HepG2 (cell line): Measurements from ENCODE around the gene PIK3IP1. TPM values are rescaled to one million over a fixed set of nuclear protein-coding genes. Genes with fewer than 3 reads are reported as not detected.

Experiments used
- ATAC-seq: fragments of 200-7000 bp; cut with Tn5 transposase; 3 replicates; pipeline ENCODE4 v1.9.1; 2020; ENCODE audit warnings: mild to moderate bottlenecking, moderate library complexity
- BruUV-seq: library from RNA; stranded (reverse); fragments of 400-500 nt; replicated peaks from 2 replicates; lab custom pipeline; 2021; lab: Mats Ljungman, UMichigan
- CTCF ChIA-PET: fragments of 300-600 bp; formaldehyde crosslinking; extraction: SDS; loops from one replicate; lab custom pipeline; 2021; ENCODE audit warnings: low total read pairs, inconsistent platforms, low intra/inter-chr PET ratio; lab: Yijun Ruan, JAX
- POLR2A ChIA-PET: fragments of 350-600 bp; sonication (Branson Sonifier 250); formaldehyde crosslinking; loops from one replicate; lab custom pipeline; 2020; ENCODE audit warnings: antibody characterized with exemption, inconsistent platforms; lab: Yijun Ruan, JAX
- DNase-seq: peaks from one replicate; pipeline ENCODE4 v3.0.0-alpha.2; 2015; ENCODE audit warnings: low spot score
- FAIRE-seq: peaks from 3 replicates; lab custom pipeline; 2011; peaks lifted over from hg19 to GRCh38; lab: Jason Lieb, UNC
- H2AFZ ChIP-seq: one replicate; pipeline ENCODE4 v1.6.1; 2011; ENCODE audit warnings: low read length, inconsistent platforms
- H3K27ac ChIP-seq: fragments of 300-600 bp; 3 replicates; pipeline ENCODE4 v1.8.0; 2011; ENCODE audit warnings: mixed run types, mild to moderate bottlenecking, mixed read lengths, low read length, inconsistent platforms; ENCODE audit not compliant: insufficient read depth; ENCODE audit errors: extremely low read length
- H3K27me3 ChIP-seq, 2 experiments: fragments of 200-600 bp in 1 of 2; 2 replicates in 1 of 2; 3 replicates in 1 of 2; pipeline versions ENCODE4 v1.6.0 to v1.8.0; 2011; ENCODE audit warnings: low read length in 2 of 2, mild to moderate bottlenecking in 2 of 2, moderate library complexity in 2 of 2, inconsistent platforms in 1 of 2; ENCODE audit not compliant: insufficient read depth in 2 of 2, control insufficient read depth in 1 of 2
- H3K36me3 ChIP-seq, 2 experiments: fragments of 200-600 bp in 1 of 2; replicated peaks in 1 of 2; 2 replicates in 1 of 2; 3 replicates in 1 of 2; pipeline versions ENCODE4 v1.5.1 to v1.8.0; 2011; ENCODE audit warnings: low read length in 2 of 2, inconsistent platforms in 1 of 2; ENCODE audit not compliant: insufficient read depth in 2 of 2, control insufficient read depth in 1 of 2
- H3K4me1 ChIP-seq: 2 replicates; pipeline ENCODE4 v1.5.1; 2012; ENCODE audit warnings: low read length, inconsistent platforms; ENCODE audit not compliant: insufficient read depth
- H3K4me2 ChIP-seq: 2 replicates; pipeline ENCODE4 v1.6.0; 2011; ENCODE audit warnings: low read depth, low read length, inconsistent platforms
- H3K4me3 ChIP-seq, 3 experiments: fragments of 200-600 bp in 1 of 3; sonication (generic), shearing (Covaris generic) in 1 of 3; replicated peaks in 1 of 3; 2 replicates each; pipeline ENCODE4 v1.5.1; 2011 to 2016; ENCODE audit warnings: low read length in 3 of 3, inconsistent platforms in 2 of 3, low read depth in 2 of 3, mild to moderate bottlenecking in 2 of 3, control low read depth in 1 of 3, mixed read lengths in 1 of 3; ENCODE audit not compliant: insufficient read depth in 1 of 3
- H3K79me2 ChIP-seq: one replicate; pipeline ENCODE4 v1.6.1; 2011; ENCODE audit warnings: low read length, inconsistent platforms; ENCODE audit not compliant: insufficient read depth
- H3K9ac ChIP-seq: 2 replicates; pipeline ENCODE4 v1.6.0; 2011; ENCODE audit warnings: mild to moderate bottlenecking, low read depth, low read length, inconsistent platforms; ENCODE audit not compliant: insufficient read depth
- H3K9me3 ChIP-seq: 2 replicates; pipeline ENCODE4 v1.5.1; 2012; ENCODE audit warnings: mild to moderate bottlenecking, low read length
- H4K20me1 ChIP-seq: 2 replicates; pipeline ENCODE4 v1.6.0; 2011; ENCODE audit warnings: inconsistent platforms, mild to moderate bottlenecking, low read length, moderate library complexity; ENCODE audit not compliant: insufficient read depth
- FOXJ3 ChIP-seq: sonication (generic); formaldehyde crosslinking; IDR thresholded peaks from 2 replicates; pipeline ENCODE4 v1.4.0; 2020; ENCODE audit warnings: missing genetic modification reagents, mild to moderate bottlenecking, borderline replicate concordance
- HDAC6 ChIP-seq: fragments of 200-600 bp; sonication (generic); IDR thresholded peaks from 2 replicates; pipeline ENCODE4 v1.7.0; 2017; ENCODE audit warnings: mild to moderate bottlenecking, antibody characterized with exemption, low read length, low read depth
- LCORL ChIP-seq, 2 experiments: fragments of 450-650 bp in 1 of 2; sonication (generic) in 1 of 2; formaldehyde crosslinking in 1 of 2; IDR thresholded peaks; 2 replicates each; pipeline versions ENCODE4 v1.5.0 to v1.6.1; 2017 to 2020; ENCODE audit warnings: antibody characterized with exemption in 1 of 2, missing genetic modification reagents in 1 of 2
- SOX13 ChIP-seq, 3 experiments: fragments of 450-650 bp in 1 of 3; sonication (generic) in 1 of 3; formaldehyde crosslinking in 1 of 3; IDR thresholded peaks in 2 of 3; conservative IDR thresholded peaks in 1 of 3; 2 replicates each; pipeline versions ENCODE4 v1.5.0 to v1.6.1; 2016 to 2020; ENCODE audit warnings: antibody characterized with exemption in 1 of 3, mild to moderate bottlenecking in 1 of 3, missing compliant biosample characterization in 1 of 3, missing genetic modification reagents in 1 of 3, moderate library complexity in 1 of 3
- ZNF644 ChIP-seq: IDR thresholded peaks from 2 replicates; pipeline ENCODE4 v1.6.1; 2016; ENCODE audit warnings: low read depth
- ZNF768 ChIP-seq: sonication (generic); formaldehyde crosslinking; IDR thresholded peaks from 2 replicates; pipeline ENCODE4 v1.4.0; 2020; ENCODE audit warnings: missing genetic modification reagents
- WGBS: methylation state at CpG from one replicate; pipeline ENCODE4 v1.1.6; 2017; ENCODE audit warnings: low lambda C conversion rate; 5-methylcytosine and 5-hydroxymethylcytosine counted together
- in situ Hi-C: cut with HindIII; loops from 2 replicates; pipeline ENCODE4 v1.10.0; 2017; ENCODE audit warnings: low pct_unique_long_range_greater_than_20kb; ENCODE audit not compliant: extremely low pct_ligation_motif_present
- intact Hi-C: fragments of 100-400 bp; cut with micrococcal nuclease; formaldehyde crosslinking; loops from one replicate; pipeline ENCODE4 v1.10.0; 2022; ENCODE audit not compliant: unreplicated experiment
- polyA plus RNA-seq, 8 experiments: library from polyadenylated mRNA; depleted of rRNA in 3 of 8; stranded (reverse) in 7 of 8; unstranded in 1 of 8; fragments of >200 nt; fragmentation: Illumina TruSeq in 4 of 8; extraction: Trizol in 4 of 8; gene quantifications; 2 replicates each; pipeline versions ENCODE4 v1.2.1 to v1.2.3, GENCODE V29; 2011 to 2016; ENCODE audit warnings: low read depth in 4 of 8, missing spikeins in 1 of 8, mixed read lengths in 1 of 8; ENCODE audit not compliant: insufficient read depth in 1 of 8
- total RNA-seq, 5 experiments: library from RNA; depleted of rRNA; stranded (reverse); fragments of >200 nt; fragmentation: Illumina TruSeq; extraction: Trizol; gene quantifications; 2 replicates each; pipeline ENCODE4 v1.2.3, GENCODE V29; 2016; ENCODE audit warnings: low read depth in 1 of 5
- TF ChIP-seq, protein P1 (sequence below): sonication (generic); formaldehyde crosslinking; IDR thresholded peaks from 2 replicates; pipeline ENCODE4 v1.4.0; 2020; ENCODE audit warnings: mild to moderate bottlenecking, missing genetic modification reagents
- TF ChIP-seq, protein P2 (sequence below): sonication (generic); formaldehyde crosslinking; IDR thresholded peaks from 2 replicates; pipeline ENCODE4 v1.5.0; 2020; ENCODE audit warnings: mild to moderate bottlenecking, missing genetic modification reagents, borderline replicate concordance
- TF ChIP-seq, protein P3 (sequence below): sonication (generic); formaldehyde crosslinking; IDR thresholded peaks from 2 replicates; pipeline ENCODE4 v1.4.0; 2020; ENCODE audit warnings: mild to moderate bottlenecking, missing genetic modification reagents

PIK3IP1 gene
- total and polyA plus RNA-seq, 2 of the 13 experiments (the other 11 are each of a cell fraction or from before 2014, with no cell fraction given) = 1.3 to 2.5 TPM

DNA sequence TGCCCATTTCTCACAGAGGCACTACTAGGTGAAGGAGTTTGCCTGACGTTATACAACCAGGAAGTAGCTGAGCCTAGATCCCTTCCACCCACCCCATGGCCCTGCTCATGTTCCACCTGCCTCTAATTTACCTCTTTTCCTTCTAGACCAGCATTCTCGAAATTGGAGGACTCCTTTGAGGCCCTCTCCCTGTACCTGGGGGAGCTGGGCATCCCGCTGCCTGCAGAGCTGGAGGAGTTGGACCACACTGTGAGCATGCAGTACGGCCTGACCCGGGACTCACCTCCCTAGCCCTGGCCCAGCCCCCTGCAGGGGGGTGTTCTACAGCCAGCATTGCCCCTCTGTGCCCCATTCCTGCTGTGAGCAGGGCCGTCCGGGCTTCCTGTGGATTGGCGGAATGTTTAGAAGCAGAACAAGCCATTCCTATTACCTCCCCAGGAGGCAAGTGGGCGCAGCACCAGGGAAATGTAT lies 14.1 kb downstream of the PIK3IP1 start (continued):
- TF ChIP-seq, protein P1, sequence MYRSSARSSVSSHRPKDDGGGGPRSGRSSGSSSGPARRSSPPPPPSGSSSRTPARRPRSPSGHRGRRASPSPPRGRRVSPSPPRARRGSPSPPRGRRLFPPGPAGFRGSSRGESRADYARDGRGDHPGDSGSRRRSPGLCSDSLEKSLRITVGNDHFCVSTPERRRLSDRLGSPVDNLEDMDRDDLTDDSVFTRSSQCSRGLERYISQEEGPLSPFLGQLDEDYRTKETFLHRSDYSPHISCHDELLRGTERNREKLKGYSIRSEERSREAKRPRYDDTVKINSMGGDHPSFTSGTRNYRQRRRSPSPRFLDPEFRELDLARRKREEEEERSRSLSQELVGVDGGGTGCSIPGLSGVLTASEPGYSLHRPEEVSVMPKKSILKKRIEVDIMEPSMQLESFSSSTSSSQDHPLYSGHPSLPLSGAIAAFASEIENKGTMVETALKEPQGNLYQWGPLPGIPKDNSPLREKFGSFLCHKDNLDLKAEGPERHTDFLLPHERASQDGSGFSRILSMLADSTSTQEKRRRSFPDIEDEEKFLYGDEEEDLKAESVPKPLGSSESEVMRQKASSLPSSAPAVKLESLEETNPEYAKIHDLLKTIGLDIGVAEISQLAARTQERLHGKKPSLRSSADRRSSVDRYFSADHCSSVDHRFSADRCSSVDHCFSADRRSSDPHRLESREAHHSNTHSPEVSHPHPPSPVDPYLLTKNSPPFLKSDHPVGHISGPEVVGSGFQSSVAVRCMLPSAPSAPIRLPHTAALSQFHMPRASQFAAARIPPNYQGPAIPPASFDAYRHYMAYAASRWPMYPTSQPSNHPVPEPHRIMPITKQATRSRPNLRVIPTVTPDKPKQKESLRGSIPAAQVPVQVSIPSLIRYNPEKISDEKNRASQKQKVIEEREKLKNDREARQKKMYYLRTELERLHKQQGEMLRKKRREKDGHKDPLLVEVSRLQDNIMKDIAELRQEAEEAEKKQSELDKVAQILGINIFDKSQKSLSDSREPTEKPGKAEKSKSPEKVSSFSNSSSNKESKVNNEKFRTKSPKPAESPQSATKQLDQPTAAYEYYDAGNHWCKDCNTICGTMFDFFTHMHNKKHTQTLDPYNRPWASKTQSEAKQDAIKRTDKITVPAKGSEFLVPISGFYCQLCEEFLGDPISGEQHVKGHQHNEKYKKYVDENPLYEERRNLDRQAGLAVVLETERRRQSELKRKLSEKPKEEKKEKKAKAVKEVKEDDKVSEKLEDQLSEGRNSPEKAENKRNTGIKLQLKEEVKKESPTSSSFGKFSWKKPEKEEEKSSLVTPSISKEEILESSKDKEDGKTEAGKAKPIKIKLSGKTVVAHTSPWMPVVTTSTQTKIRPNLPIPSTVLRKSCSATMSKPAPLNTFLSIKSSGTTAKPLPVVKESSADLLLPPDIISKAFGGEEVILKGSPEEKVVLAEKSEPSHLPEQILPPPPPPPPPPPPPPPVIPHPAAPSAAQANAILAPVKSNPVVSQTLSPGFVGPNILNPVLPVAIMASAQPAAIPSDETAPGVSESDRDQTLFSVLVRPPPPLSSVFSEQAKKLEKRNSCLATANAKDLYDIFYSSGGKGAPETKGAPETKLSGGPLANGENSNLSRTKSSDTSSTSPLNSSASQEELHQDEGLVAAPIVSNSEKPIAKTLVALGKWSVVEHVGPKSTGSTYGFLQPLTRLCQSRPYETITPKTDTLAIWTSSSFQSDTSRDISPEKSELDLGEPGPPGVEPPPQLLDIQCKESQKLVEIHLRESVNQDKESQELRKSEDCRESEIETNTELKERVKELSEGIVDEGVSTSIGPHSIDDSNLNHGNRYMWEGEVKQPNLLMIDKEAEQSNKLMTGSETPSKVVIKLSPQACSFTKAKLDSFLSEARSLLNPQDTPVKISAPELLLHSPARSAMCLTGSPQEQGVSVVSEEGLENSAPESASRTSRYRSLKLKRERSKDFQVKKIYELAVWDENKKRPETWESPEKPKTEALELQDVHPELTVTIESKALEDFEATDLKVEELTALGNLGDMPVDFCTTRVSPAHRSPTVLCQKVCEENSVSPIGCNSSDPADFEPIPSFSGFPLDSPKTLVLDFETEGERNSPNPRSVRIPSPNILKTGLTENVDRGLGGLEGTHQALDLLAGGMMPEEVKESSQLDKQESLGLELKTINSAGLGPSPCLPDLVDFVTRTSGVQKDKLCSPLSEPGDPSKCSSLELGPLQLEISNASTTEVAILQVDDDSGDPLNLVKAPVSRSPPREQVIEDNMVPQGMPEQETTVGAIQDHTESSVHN = no peak

DNA sequence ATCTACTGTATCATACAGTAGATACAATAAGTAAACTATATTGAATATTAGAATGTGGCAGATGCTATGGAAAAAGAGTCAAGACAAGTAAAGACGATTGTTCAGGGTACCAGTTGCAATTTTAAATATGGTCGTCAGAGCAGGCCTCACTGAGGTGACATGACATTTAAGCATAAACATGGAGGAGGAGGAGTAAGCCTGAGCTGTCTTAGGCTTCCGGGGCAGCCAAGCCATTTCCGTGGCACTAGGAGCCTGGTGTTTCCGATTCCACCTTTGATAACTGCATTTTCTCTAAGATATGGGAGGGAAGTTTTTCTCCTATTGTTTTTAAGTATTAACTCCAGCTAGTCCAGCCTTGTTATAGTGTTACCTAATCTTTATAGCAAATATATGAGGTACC lies 14.5 kb downstream of the PIK3IP1 start:
- Histone ChIP-seq H3K27ac (no peak overlapping the region), H3K9me3 (no peaks in the 10 kb centered on the region), H3K79me2 (no peaks in the 10 kb centered on the region), H3K27me3 (no peaks in the 10 kb centered on the region), H3K9ac (no peak overlapping the region), H3K4me3 (no peak overlapping the region), H2AFZ (no peak overlapping the region), H3K4me2 (no peak overlapping the region), H4K20me1 (no peaks in the 10 kb centered on the region), H3K4me1 (no peaks in the 10 kb centered on the region), H3K36me3 (peaks cover 25 to 50% of the 10 kb centered on the region in 2 experiments)
- no peak for ATAC-seq
- BruUV-seq = no TSS peak
- intact Hi-C loops = no loop called here
- in situ Hi-C loops = no loop called here
- no peak for DNase-seq
- over 99% methylated on average over 5 of the region's 5 CpGs for WGBS
- CTCF ChIA-PET = no interaction called here
- no peak for FAIRE-seq
- POLR2A ChIA-PET = no interaction called here
- TF ChIP-seq, protein P2, sequence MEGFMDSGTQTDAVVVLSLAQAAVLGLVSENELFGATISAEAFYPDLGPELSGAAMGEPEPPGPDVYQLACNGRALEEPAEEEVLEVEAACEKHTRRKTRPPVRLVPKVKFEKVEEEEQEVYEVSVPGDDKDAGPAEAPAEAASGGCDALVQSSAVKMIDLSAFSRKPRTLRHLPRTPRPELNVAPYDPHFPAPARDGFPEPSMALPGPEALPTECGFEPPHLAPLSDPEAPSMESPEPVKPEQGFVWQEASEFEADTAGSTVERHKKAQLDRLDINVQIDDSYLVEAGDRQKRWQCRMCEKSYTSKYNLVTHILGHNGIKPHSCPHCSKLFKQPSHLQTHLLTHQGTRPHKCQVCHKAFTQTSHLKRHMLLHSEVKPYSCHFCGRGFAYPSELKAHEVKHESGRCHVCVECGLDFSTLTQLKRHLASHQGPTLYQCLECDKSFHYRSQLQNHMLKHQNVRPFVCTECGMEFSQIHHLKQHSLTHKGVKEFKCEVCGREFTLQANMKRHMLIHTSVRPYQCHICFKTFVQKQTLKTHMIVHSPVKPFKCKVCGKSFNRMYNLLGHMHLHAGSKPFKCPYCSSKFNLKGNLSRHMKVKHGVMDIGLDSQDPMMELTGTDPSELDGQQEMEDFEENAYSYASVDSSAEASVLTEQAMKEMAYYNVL (CRISPR knock-in tag) = no peak
- TF ChIP-seq LCORL (IDR thresholded peaks at IDR 0.05) (no peak), LCORL (CRISPR knock-in tag; IDR thresholded peaks at IDR 0.05) (no peak), HDAC6 (no peak), FOXJ3 (CRISPR knock-in tag) (no peak), ZNF644 (CRISPR knock-in tag) (no peak), ZNF768 (CRISPR knock-in tag) (no peak), SOX13 (IDR thresholded peaks at IDR 0.05) (no peak), SOX13 (CRISPR knock-in tag; conservative IDR thresholded peaks at IDR 0.05 in 1 of 2, IDR thresholded peaks at IDR 0.05 in 1 of 2) (no peak)
- TF ChIP-seq, protein P3, sequence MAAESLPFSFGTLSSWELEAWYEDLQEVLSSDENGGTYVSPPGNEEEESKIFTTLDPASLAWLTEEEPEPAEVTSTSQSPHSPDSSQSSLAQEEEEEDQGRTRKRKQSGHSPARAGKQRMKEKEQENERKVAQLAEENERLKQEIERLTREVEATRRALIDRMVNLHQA (CRISPR knock-in tag) = no peak
